HEK293 (cell line): Measurements from ENCODE around the gene NLGN1.

Source experiments
- EGR2 ChIP-seq: fragments of 450-650 bp; formaldehyde crosslinking; IDR thresholded peaks from 2 replicates; pipeline ENCODE4 v1.5.1; 2016; ENCODE audit warnings: low read depth, missing biosample characterization, missing genetic modification characterization
- GLIS2 ChIP-seq: fragments of 450-650 bp; formaldehyde crosslinking; IDR thresholded peaks from 2 replicates; pipeline ENCODE4 v1.5.1; 2016; ENCODE audit warnings: missing biosample characterization, missing genetic modification characterization
- HIC1 ChIP-seq: fragments of 450-650 bp; formaldehyde crosslinking; IDR thresholded peaks from 2 replicates; pipeline ENCODE4 v1.5.1; 2016; ENCODE audit warnings: missing biosample characterization, missing genetic modification characterization
- SALL2 ChIP-seq: fragments of 450-650 bp; formaldehyde crosslinking; IDR thresholded peaks from 2 replicates; pipeline ENCODE4 v1.5.0; 2017; ENCODE audit warnings: missing biosample characterization, mild to moderate bottlenecking, missing genetic modification characterization, borderline replicate concordance
- SCRT1 ChIP-seq: fragments of 450-650 bp; formaldehyde crosslinking; IDR thresholded peaks from 2 replicates; pipeline ENCODE4 v1.5.1; 2016; ENCODE audit warnings: missing biosample characterization, missing genetic modification characterization, borderline replicate concordance
- SCRT2 ChIP-seq: fragments of 450-650 bp; formaldehyde crosslinking; IDR thresholded peaks from 2 replicates; pipeline ENCODE4 v1.5.1; 2016; ENCODE audit warnings: missing biosample characterization, missing genetic modification characterization
- SP3 ChIP-seq: fragments of 450-650 bp; formaldehyde crosslinking; IDR thresholded peaks from 2 replicates; pipeline ENCODE4 v1.5.1; 2016; ENCODE audit warnings: missing biosample characterization, missing genetic modification characterization
- WT1 ChIP-seq: fragments of 450-650 bp; formaldehyde crosslinking; IDR thresholded peaks from 2 replicates; pipeline ENCODE4 v1.5.1; 2016; ENCODE audit warnings: missing biosample characterization, missing genetic modification characterization
- ZBTB1 ChIP-seq: fragments of 450-650 bp; formaldehyde crosslinking; IDR thresholded peaks from 2 replicates; pipeline ENCODE4 v1.5.1; 2016; ENCODE audit warnings: missing biosample characterization, missing genetic modification characterization
- ZFP41 ChIP-seq: fragments of 450-650 bp; formaldehyde crosslinking; IDR thresholded peaks from 2 replicates; pipeline ENCODE4 v1.5.1; 2016; ENCODE audit warnings: missing biosample characterization, missing genetic modification characterization, borderline replicate concordance
- ZNF184 ChIP-seq: fragments of 450-650 bp; IDR thresholded peaks from 2 replicates; pipeline ENCODE4 v1.5.1; 2018; ENCODE audit warnings: missing biosample characterization, mild to moderate bottlenecking, missing genetic modification characterization
- ZNF19 ChIP-seq: fragments of 450-650 bp; formaldehyde crosslinking; IDR thresholded peaks from 2 replicates; pipeline ENCODE4; 2016; ENCODE audit warnings: missing biosample characterization, missing genetic modification characterization, low read depth
- ZNF2 ChIP-seq: fragments of 450-650 bp; formaldehyde crosslinking; IDR thresholded peaks from 2 replicates; pipeline ENCODE4 v1.5.1; 2016; ENCODE audit warnings: missing biosample characterization, missing genetic modification characterization
- ZNF202 ChIP-seq: fragments of 450-650 bp; formaldehyde crosslinking; IDR thresholded peaks from 2 replicates; pipeline ENCODE4 v1.5.1; 2016; ENCODE audit warnings: missing biosample characterization, missing genetic modification characterization, borderline replicate concordance
- ZNF239 ChIP-seq: fragments of 450-650 bp; formaldehyde crosslinking; IDR thresholded peaks from 2 replicates; pipeline ENCODE4 v1.5.1; 2016; ENCODE audit warnings: missing biosample characterization, missing genetic modification characterization
- ZNF248 ChIP-seq: fragments of 450-650 bp; formaldehyde crosslinking; IDR thresholded peaks from 2 replicates; pipeline ENCODE4 v1.5.1; 2017; ENCODE audit warnings: missing biosample characterization, missing genetic modification characterization
- ZNF362 ChIP-seq: fragments of 450-650 bp; formaldehyde crosslinking; IDR thresholded peaks from 2 replicates; pipeline ENCODE4 v1.5.1; 2016; ENCODE audit warnings: missing biosample characterization, missing genetic modification characterization
- ZNF394 ChIP-seq: fragments of 450-650 bp; formaldehyde crosslinking; IDR thresholded peaks from 2 replicates; pipeline ENCODE4 v1.5.1; 2016; ENCODE audit warnings: missing biosample characterization, missing genetic modification characterization, mild to moderate bottlenecking, moderate library complexity, borderline replicate concordance
- ZNF48 ChIP-seq: fragments of 450-650 bp; formaldehyde crosslinking; IDR thresholded peaks from 2 replicates; pipeline ENCODE4 v1.5.1; 2016; ENCODE audit warnings: missing biosample characterization, missing genetic modification characterization
- ZNF488 ChIP-seq: fragments of 450-650 bp; formaldehyde crosslinking; IDR thresholded peaks from 2 replicates; pipeline ENCODE4 v1.5.1; 2016; ENCODE audit warnings: missing biosample characterization, missing genetic modification characterization
- ZNF596 ChIP-seq: fragments of 450-650 bp; IDR thresholded peaks from 2 replicates; pipeline ENCODE4 v1.5.0; 2018; ENCODE audit warnings: missing biosample characterization, mild to moderate bottlenecking, missing genetic modification characterization, moderate library complexity
- ZNF830 ChIP-seq: fragments of 450-650 bp; IDR thresholded peaks from 2 replicates; pipeline ENCODE4 v1.5.0; 2018; ENCODE audit warnings: missing biosample characterization, missing genetic modification characterization, low read depth, mild to moderate bottlenecking, moderate library complexity
- ZNF837 ChIP-seq: fragments of 450-650 bp; formaldehyde crosslinking; IDR thresholded peaks from 2 replicates; pipeline ENCODE4 v1.5.1; 2016; ENCODE audit warnings: missing biosample characterization, missing genetic modification characterization
- ZSCAN16 ChIP-seq: fragments of 450-650 bp; formaldehyde crosslinking; IDR thresholded peaks from 2 replicates; pipeline ENCODE4 v1.5.1; 2016; ENCODE audit warnings: missing biosample characterization, missing genetic modification characterization
- TF ChIP-seq, protein P1 (sequence below): fragments of 450-650 bp; formaldehyde crosslinking; IDR thresholded peaks from 2 replicates; pipeline ENCODE4 v1.5.1; 2016; ENCODE audit warnings: missing biosample characterization, missing genetic modification characterization, borderline replicate concordance
- TF ChIP-seq, protein P2 (sequence below): fragments of 450-650 bp; formaldehyde crosslinking; IDR thresholded peaks from 2 replicates; pipeline ENCODE4 v1.5.1; 2016; ENCODE audit warnings: missing biosample characterization, missing genetic modification characterization, low read depth
- TF ChIP-seq, protein P3 (sequence below): fragments of 450-650 bp; formaldehyde crosslinking; IDR thresholded peaks from 2 replicates; pipeline ENCODE4 v1.5.1; 2016; ENCODE audit warnings: missing biosample characterization, missing genetic modification characterization
- TF ChIP-seq, protein P4 (sequence below): fragments of 450-650 bp; formaldehyde crosslinking; IDR thresholded peaks from 2 replicates; pipeline ENCODE4 v1.5.1; 2016; ENCODE audit warnings: missing biosample characterization, missing genetic modification characterization

Gene NLGN1

GRCh38 chr3:173501931-173502489, 104.5 kb downstream of the NLGN1 start (continued):
- TF ChIP-seq EGR2, result no peak
- TF ChIP-seq ZNF394 (tag by site-specific recombination), result peak; percentile 66; the same call in 1 of the 2 replicates
- TF ChIP-seq ZNF830 (tag by site-specific recombination), result no peak
- TF ChIP-seq ZNF48 (tag by site-specific recombination), result no peak
- TF ChIP-seq ZNF488 (tag by site-specific recombination), result no peak
- TF ChIP-seq, protein P1, sequence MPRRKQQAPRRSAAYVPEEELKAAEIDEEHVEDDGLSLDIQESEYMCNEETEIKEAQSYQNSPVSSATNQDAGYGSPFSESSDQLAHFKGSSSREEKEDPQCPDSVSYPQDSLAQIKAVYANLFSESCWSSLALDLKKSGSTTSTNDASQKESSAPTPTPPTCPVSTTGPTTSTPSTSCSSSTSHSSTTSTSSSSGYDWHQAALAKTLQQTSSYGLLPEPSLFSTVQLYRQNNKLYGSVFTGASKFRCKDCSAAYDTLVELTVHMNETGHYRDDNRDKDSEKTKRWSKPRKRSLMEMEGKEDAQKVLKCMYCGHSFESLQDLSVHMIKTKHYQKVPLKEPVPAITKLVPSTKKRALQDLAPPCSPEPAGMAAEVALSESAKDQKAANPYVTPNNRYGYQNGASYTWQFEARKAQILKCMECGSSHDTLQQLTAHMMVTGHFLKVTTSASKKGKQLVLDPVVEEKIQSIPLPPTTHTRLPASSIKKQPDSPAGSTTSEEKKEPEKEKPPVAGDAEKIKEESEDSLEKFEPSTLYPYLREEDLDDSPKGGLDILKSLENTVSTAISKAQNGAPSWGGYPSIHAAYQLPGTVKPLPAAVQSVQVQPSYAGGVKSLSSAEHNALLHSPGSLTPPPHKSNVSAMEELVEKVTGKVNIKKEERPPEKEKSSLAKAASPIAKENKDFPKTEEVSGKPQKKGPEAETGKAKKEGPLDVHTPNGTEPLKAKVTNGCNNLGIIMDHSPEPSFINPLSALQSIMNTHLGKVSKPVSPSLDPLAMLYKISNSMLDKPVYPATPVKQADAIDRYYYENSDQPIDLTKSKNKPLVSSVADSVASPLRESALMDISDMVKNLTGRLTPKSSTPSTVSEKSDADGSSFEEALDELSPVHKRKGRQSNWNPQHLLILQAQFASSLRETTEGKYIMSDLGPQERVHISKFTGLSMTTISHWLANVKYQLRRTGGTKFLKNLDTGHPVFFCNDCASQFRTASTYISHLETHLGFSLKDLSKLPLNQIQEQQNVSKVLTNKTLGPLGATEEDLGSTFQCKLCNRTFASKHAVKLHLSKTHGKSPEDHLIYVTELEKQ (tag by site-specific recombination), result no peak; the same call in 1 of the 2 replicates
- TF ChIP-seq, protein P2, sequence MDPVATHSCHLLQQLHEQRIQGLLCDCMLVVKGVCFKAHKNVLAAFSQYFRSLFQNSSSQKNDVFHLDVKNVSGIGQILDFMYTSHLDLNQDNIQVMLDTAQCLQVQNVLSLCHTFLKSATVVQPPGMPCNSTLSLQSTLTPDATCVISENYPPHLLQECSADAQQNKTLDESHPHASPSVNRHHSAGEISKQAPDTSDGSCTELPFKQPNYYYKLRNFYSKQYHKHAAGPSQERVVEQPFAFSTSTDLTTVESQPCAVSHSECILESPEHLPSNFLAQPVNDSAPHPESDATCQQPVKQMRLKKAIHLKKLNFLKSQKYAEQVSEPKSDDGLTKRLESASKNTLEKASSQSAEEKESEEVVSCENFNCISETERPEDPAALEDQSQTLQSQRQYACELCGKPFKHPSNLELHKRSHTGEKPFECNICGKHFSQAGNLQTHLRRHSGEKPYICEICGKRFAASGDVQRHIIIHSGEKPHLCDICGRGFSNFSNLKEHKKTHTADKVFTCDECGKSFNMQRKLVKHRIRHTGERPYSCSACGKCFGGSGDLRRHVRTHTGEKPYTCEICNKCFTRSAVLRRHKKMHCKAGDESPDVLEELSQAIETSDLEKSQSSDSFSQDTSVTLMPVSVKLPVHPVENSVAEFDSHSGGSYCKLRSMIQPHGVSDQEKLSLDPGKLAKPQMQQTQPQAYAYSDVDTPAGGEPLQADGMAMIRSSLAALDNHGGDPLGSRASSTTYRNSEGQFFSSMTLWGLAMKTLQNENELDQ (tag by site-specific recombination), result no peak
- TF ChIP-seq ZFP41 (tag by site-specific recombination), result no peak
- TF ChIP-seq, protein P3, sequence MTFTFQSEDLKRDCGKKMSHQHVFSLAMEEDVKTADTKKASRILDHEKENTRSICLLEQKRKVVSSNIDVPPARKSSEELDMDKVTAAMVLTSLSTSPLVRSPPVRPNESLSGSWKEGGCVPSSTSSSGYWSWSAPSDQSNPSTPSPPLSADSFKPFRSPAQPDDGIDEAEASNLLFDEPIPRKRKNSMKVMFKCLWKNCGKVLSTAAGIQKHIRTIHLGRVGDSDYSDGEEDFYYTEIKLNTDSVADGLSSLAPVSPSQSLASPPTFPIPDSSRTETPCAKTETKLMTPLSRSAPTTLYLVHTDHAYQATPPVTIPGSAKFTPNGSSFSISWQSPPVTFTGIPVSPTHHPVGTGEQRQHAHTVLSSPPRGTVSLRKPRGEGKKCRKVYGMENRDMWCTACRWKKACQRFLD (tag by site-specific recombination), result no peak
- TF ChIP-seq, protein P4, sequence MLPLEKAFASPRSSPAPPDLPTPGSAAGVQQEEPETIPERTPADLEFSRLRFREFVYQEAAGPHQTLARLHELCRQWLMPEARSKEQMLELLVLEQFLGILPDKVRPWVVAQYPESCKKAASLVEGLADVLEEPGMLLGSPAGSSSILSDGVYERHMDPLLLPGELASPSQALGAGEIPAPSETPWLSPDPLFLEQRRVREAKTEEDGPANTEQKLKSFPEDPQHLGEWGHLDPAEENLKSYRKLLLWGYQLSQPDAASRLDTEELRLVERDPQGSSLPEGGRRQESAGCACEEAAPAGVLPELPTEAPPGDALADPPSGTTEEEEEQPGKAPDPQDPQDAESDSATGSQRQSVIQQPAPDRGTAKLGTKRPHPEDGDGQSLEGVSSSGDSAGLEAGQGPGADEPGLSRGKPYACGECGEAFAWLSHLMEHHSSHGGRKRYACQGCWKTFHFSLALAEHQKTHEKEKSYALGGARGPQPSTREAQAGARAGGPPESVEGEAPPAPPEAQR (tag by site-specific recombination), result no peak
- no peak for TF ChIP-seq ZNF239
- TF ChIP-seq ZSCAN16 (tag by site-specific recombination), result no peak
- TF ChIP-seq GLIS2 (tag by site-specific recombination), result no peak
- TF ChIP-seq ZNF2, result peak; percentile 77; the same call in 1 of the 2 replicates
- no peak for TF ChIP-seq ZNF19
- TF ChIP-seq SALL2, result no peak
- TF ChIP-seq ZBTB1, result no peak
- TF ChIP-seq ZNF596, result no peak
- no peak for TF ChIP-seq ZNF184 (tag by site-specific recombination)
- TF ChIP-seq HIC1 (tag by site-specific recombination), result peak; percentile 75
- peak; percentile 87 for TF ChIP-seq WT1 (tag by site-specific recombination)
- no peak for TF ChIP-seq ZNF248 (tag by site-specific recombination)
- peak; percentile 56 for TF ChIP-seq SCRT2 (tag by site-specific recombination)
- peak; percentile 96 for TF ChIP-seq ZNF362 (tag by site-specific recombination)
- TF ChIP-seq SCRT1 (tag by site-specific recombination), result no peak
- no peak for TF ChIP-seq SP3 (tag by site-specific recombination)
- no peak for TF ChIP-seq ZNF837 (tag by site-specific recombination)
- no peak for TF ChIP-seq ZNF202 (tag by site-specific recombination)
